NCI-H1417 treated with DMSO at 0.1 percent for 48 hours (cell line): ENCODE measurements around the gene CHM.
A peak's percentile ranks its signal among the peaks of the same experiment; 100 is the strongest.

ENCODE experiments used
- DNase-seq: peaks from one replicate; lab custom pipeline; 2025; lab: John Stamatoyannopoulos, UW

CHM gene

GRCh38 chrX:85905851-85906250 is 141.5 kb downstream of the CHM start:
- no peak for DNase-seq

- DNase-seq: no peak
These were observed 143.5 kb downstream of the CHM start for GRCh38 chrX:85903692-85904471.

GRCh38 chrX:85897362-85898126 is 149.8 kb downstream of the CHM start:
- no peak for DNase-seq

GRCh38 chrX:85882601-85883000 is 164.8 kb downstream of the CHM start:
- no peak for DNase-seq

- no peak for DNase-seq
These were observed 176.8 kb downstream of the CHM start for GRCh38 chrX:85870585-85870984.

- no peak for DNase-seq
These were observed 182.0 kb downstream of the CHM start for GRCh38 chrX:85865324-85865723.

- no peak for DNase-seq
These were observed 187.9 kb downstream of the CHM start for GRCh38 chrX:85859426-85859825.

- DNase-seq: no peak
These were observed 195.9 kb downstream of the CHM start for GRCh38 chrX:85851418-85851817.

GRCh38 chrX:85836868-85837267 is 210.5 kb downstream of the CHM start:
- DNase-seq: no peak

- DNase-seq: peak; percentile 100
These were observed 218.6 kb downstream of the CHM start for GRCh38 chrX:85828771-85829170.

GRCh38 chrX:85815203-85815751 is 232.1 kb downstream of the CHM start:
- no peak for DNase-seq
